Thyroid gland (tissue), 4 donors: ENCODE results near the gene VPS26B. TPM values are rescaled to one million over a fixed set of nuclear protein-coding genes. Genes with fewer than 3 reads are reported as not detected.
A peak's percentile ranks its signal among the peaks of the same experiment; 100 is the strongest.

Experiments
- DNase-seq, 2 donors: peaks; one replicate each; pipeline ENCODE4 v3.0.0-alpha.2; 2019
- H3K27ac ChIP-seq, 3 donors: fragments of 200-600 bp; sonication (generic); 1 replicate in 2 of 3; 2 replicates in 1 of 3; pipeline ENCODE4 v1.5.1; 2016 to 2019; ENCODE audit warnings: mild to moderate bottlenecking in 1 of 3, moderate library complexity in 1 of 3
- H3K27me3 ChIP-seq: fragments of 200-600 bp; sonication (generic); one replicate; pipeline ENCODE4 v1.5.1; 2019
- H3K36me3 ChIP-seq, 2 donors: fragments of 200-600 bp; sonication (generic); one replicate each; pipeline ENCODE4 v1.5.1; 2016 to 2019
- H3K4me1 ChIP-seq, 2 donors: fragments of 200-600 bp; sonication (generic); one replicate each; pipeline ENCODE4 v1.5.1; 2017 to 2019
- H3K4me3 ChIP-seq, 3 donors: fragments of 200-600 bp; sonication (generic); replicated peaks in 1 of 3; 1 replicate in 2 of 3; 2 replicates in 1 of 3; pipeline ENCODE4 v1.5.1; 2016; ENCODE audit warnings: mild to moderate bottlenecking in 1 of 3
- H3K9me3 ChIP-seq: fragments of 200-600 bp; sonication (generic); one replicate; pipeline ENCODE4 v1.5.1; 2017
- CTCF ChIP-seq, 6 experiments: fragments of 200-600 bp in 3 of 6; fragments of 450-650 bp in 3 of 6; sonication (generic) in 3 of 6; IDR thresholded peaks; one replicate each; pipeline ENCODE4 v1.5.1; 2016 to 2019; ENCODE audit warnings: antibody characterized with exemption in 6 of 6, mild to moderate bottlenecking in 2 of 6, inconsistent platforms in 1 of 6, moderate library complexity in 1 of 6
- POLR2A ChIP-seq, 2 donors: fragments of 450-650 bp; IDR thresholded peaks; one replicate each; pipeline ENCODE4 v1.6.1; 2017; ENCODE audit warnings: antibody characterized with exemption in 2 of 2, mild to moderate bottlenecking in 2 of 2, moderate library complexity in 1 of 2
- WGBS, 2 donors: methylation state at CpG; one replicate each; pipeline ENCODE4 v1.1.5; 2017; 5-methylcytosine and 5-hydroxymethylcytosine counted together
- intact Hi-C: fragments of 100-400 bp; cut with DNase I; formaldehyde crosslinking; loops from one replicate; pipeline ENCODE4 v1.15.1; 2023
- total RNA-seq, 4 donors: library from RNA; depleted of rRNA; stranded (reverse); fragments of >200 nt; gene quantifications; one replicate each; pipeline ENCODE4 v1.2.3, GENCODE V29; 2016

Gene VPS26B
- total RNA-seq, 4 donors from 2014 or later = 40.8 to 51.3 (median 44.4) TPM

GRCh38 chr11:134257101-134257500, 32.6 kb downstream of the VPS26B start:
- Histone ChIP-seq H3K36me3 (peaks cover 26 to 36% of the 10 kb centered on the region in 2 donors), H3K4me1 (peaks cover 8 to 46% of the 10 kb centered on the region in 2 donors), H3K27me3 (no peaks in the 10 kb centered on the region), H3K4me3 (no peak overlapping the region), H3K9me3 (no peaks in the 10 kb centered on the region), H3K27ac (peak overlapping the region in 1 of 3 donors; percentile 87)
- intact Hi-C loops = no loop called here
- 49 to 65% methylated on average over 11 of the region's 11 CpGs for WGBS, 2 donors
- peak; percentile 56 to 80 for DNase-seq
- TF ChIP-seq POLR2A (IDR thresholded peaks at IDR 0.05) = no peak
- no peak for TF ChIP-seq CTCF (IDR thresholded peaks at IDR 0.05)

- 41 to 74% methylated on average over 4 of the region's 4 CpGs for WGBS, 2 donors
- H3K4me3 ChIP-seq = no peak overlapping the region
Measured at GRCh38 chr11:134258577-134258976, 34.1 kb downstream of the VPS26B start.

GRCh38 chr11:134260503-134260902, 36.0 kb downstream of the VPS26B start:
- Histone ChIP-seq H3K9me3 (no peaks in the 10 kb centered on the region), H3K27me3 (no peaks in the 10 kb centered on the region), H3K4me3 (no peak overlapping the region), H3K36me3 (peaks cover 40 to 48% of the 10 kb centered on the region in 2 donors), H3K27ac (no peak overlapping the region), H3K4me1 (peaks cover 0 to 35% of the 10 kb centered on the region in 2 donors)
- TF ChIP-seq POLR2A (IDR thresholded peaks at IDR 0.05) (no peak), CTCF (IDR thresholded peaks at IDR 0.05) (no peak)
- intact Hi-C loops = no loop called here
- DNase-seq = no peak

More at GRCh38 chr11:134258577-134258976, 34.1 kb downstream of the VPS26B start:
- intact Hi-C loops = no loop called here
- Histone ChIP-seq H3K27ac (peak overlapping the region in 2 of 3 donors; percentile 46 to 87), H3K27me3 (no peaks in the 10 kb centered on the region), H3K9me3 (no peaks in the 10 kb centered on the region), H3K4me1 (peaks cover 4 to 42% of the 10 kb centered on the region in 2 donors), H3K36me3 (peaks cover 39 to 47% of the 10 kb centered on the region in 2 donors)
- DNase-seq = peak; percentile 51 to 84
- no peak for TF ChIP-seq CTCF (IDR thresholded peaks at IDR 0.05)
- TF ChIP-seq POLR2A (IDR thresholded peaks at IDR 0.05) = peak in 1 of 2 donors; percentile 32

- no peak for TF ChIP-seq POLR2A (IDR thresholded peaks at IDR 0.05)
- TF ChIP-seq CTCF (IDR thresholded peaks at IDR 0.05) = no peak
- no peak for DNase-seq
- H3K36me3 ChIP-seq = peaks cover 40 to 48% of the 10 kb centered on the region in 2 donors
- H3K27me3 ChIP-seq = no peaks in the 10 kb centered on the region
- H3K27ac ChIP-seq = no peak overlapping the region
- no peak overlapping the region for H3K4me3 ChIP-seq
- no peaks in the 10 kb centered on the region for H3K9me3 ChIP-seq
- intact Hi-C loops = no loop called here
- 94 to 95% methylated on average over 16 of the region's 16 CpGs for WGBS, 2 donors
- peaks cover 0 to 33% of the 10 kb centered on the region in 2 donors for H3K4me1 ChIP-seq
Measured at GRCh38 chr11:134260983-134261382, 36.5 kb downstream of the VPS26B start.

- TF ChIP-seq CTCF (IDR thresholded peaks at IDR 0.05) = peak in 1 of 6 experiments; percentile 29
- no peak for TF ChIP-seq POLR2A (IDR thresholded peaks at IDR 0.05)
- Histone ChIP-seq H3K27ac (no peak overlapping the region), H3K4me3 (no peak overlapping the region), H3K9me3 (no peaks in the 10 kb centered on the region), H3K27me3 (no peaks in the 10 kb centered on the region), H3K4me1 (peaks cover 0 to 26% of the 10 kb centered on the region in 2 donors), H3K36me3 (peaks cover 40 to 48% of the 10 kb centered on the region in 2 donors)
- WGBS, 2 donors = 88 to 92% methylated on average over 14 of the region's 14 CpGs
- no peak for DNase-seq
- intact Hi-C loops = no loop called here
Measured at GRCh38 chr11:134261626-134262488, 37.4 kb downstream of the VPS26B start.
